GM20431 (cell line): ENCODE measurements around the gene FGF5.

ENCODE experiments used
- in situ Hi-C: fragments of 300-500 bp; cut with MseI, MboI; formaldehyde crosslinking; loops from one replicate; pipeline ENCODE4 v1.15.0; 2020; ENCODE audit warnings: low sequenced_read_pairs; ENCODE audit not compliant: unreplicated experiment

FGF5 gene

DNA sequence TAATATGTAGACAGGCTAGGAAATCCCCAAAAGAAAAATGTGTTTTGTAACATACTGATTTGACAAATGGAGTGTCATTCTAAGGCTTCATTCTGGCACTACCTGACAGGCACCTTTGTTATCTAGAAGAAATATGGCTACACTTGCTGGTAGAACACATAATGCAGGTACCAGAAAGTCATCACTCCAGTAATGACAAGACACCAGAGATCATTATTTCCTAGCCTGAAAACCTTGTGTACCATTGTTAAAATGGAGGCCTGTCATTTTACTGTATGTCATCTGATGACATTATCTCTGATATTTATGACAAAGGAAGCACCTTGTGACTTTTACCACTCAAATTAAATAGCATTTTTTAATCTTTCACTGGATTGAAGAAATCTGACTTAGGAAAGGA is 13.5 kb upstream of the FGF5 start:
- in situ Hi-C loops, result no loop called here

DNA sequence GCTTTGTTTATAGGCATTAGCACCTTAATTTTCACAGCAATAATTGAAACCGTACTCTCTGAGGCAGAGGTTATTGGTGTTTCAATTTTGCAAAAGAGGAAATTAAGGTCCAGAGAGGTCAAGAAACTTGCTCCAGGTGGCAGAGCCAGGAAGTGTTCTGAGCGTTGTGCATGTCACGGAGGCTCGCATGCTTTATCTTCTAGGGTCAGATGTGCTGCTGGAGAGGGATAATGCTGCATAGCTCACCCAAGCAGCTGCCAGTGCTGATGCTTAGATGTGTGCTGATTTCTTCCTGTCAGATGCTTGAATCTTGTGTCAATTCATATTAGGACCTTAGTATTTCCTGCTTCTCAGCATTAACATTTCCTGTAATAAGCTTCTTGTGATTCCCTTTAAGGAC is 13.0 kb upstream of the FGF5 start:
- in situ Hi-C loops, result no loop called here

DNA sequence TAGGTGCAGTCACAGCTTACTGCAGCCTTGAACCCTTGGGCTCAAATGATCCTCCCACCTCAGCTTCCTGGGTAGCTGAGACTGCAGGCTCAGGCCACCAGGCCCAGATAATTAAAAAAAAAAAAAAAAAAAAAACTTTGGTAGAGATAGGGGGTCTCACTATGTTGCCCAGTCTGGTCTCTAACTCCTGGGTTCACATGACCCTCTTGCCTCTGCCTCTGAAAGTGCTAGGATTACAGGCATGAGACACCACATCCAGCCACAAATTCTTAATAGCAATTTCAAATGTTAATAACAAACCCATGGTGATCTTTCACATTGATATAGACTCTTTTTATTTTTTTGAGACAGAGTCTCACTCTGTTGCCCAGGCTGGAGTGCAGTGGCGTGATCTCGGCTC is 12.3 kb upstream of the FGF5 start:
- in situ Hi-C loops, result no loop called here

DNA sequence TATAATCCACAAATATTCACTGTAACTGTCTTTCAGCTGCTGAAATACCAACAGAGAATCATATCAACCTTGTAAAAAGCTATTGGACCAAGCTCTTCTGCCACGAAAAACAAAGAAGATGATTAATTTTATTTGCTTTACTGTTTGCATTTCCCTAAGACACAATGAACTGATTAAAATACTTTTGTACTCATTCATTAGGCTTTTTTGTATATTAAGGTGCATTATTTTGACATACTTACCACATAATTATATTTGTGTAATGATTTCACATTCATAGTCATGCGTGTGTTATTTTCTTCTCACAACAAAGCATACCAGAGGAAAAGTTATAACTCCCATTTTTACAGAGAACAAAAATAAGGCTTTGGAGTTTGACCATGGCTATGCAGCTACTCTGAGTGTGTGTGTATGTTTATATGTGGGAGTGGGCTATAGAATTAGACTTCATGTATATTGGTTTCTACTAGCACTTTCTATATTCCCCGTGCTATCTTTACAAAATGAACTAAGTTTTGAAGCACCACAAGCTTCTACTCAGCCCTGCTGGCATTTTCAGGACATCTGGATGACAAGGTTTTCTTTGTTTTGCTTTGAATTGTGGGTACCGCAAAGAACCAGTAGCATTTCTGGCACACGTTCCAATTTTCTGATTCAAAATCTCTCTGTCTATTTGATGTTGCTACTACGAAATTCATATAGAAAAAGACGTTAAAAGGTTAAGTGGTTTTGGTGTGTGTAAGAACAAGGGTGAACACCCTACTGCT is 11.0 kb upstream of the FGF5 start:
- in situ Hi-C loops, result no loop called here

DNA sequence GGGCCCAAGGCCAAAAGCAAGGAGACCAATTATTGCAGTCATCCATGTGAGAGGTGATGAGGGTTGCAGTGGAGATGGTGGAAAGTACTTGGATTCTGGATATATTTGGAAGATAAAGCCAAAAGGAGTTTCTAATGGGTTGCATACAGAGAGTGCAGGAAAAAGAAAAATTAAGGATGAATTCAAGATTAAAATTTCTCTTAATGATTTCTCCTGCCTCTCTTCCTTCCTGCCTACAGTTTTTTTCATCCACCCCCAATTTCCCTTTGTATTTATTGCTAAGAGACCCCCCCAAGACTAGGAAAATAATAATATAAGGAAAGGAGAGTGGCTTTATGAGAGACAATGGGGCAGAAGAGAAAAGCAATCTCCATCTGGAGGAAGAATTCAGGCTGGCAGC is 8.6 kb upstream of the FGF5 start:
- in situ Hi-C loops, result no loop called here

DNA sequence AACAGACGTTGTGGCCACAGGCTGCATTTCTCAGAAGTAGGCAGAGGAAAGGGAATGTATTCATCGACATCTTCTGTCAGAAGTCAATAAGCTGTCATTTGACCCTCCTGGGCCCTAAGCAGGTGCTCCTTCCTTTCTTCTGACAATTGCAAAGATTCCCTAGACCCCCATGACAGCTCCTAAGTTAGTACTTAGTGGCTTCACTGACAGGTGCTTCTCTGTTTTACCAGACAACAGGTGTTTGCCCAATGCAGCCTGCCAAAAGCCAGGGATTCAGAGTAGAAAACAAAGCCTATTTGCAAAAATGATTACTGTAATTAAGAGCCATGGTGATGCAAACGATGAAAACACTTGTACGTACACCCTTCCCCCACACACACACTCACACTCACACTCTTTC is 7.5 kb upstream of the FGF5 start:
- in situ Hi-C loops, result no loop called here

DNA sequence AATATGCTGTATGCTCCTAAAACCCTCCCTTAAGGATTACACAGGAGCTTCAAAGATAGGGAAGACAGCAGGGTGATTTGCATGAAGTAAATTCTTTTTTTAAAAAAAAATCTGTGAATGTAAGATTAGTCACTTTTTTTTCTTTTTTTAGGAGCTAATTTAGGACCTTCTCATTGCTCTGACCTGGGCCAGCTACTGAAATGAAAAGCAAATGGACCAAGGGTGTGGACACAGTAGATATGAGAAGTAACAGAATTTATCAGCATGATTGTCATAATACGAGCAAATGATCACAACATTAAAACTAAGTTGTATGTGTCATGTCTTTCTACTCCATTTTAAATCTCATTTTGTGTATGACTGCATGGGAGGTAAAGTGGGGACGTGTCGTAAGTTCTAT is 6.6 kb upstream of the FGF5 start:
- in situ Hi-C loops, result no loop called here

DNA sequence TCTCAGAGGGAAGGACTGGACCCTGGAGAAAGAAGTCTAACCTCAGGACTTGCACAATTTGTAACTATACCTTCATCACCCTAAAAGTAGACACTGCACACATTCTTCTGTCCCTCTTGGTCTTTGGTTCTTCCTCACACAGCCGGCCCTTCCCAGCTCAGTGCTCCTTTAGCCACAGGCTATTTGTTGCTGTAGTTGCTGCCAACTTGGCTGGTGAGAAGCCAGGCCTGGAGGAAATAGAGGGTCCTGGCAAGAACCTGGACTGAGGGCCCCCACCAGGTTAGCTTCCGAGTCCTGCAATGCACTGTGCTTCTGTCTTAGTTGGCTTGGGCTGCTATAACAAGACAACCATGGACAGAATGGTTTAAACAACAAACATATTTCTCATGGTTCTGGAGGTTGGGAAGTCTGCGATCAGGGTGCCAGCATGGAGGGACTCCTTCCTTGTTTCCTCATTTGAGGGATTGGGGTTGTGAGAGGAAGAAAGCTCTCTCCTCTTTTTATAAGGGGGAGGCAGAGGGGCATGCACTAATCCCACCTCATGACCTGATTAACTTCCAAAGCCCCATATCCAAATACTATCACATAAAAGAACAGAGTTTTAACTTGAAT is 4.4 kb upstream of the FGF5 start:
- in situ Hi-C loops, result no loop called here

DNA sequence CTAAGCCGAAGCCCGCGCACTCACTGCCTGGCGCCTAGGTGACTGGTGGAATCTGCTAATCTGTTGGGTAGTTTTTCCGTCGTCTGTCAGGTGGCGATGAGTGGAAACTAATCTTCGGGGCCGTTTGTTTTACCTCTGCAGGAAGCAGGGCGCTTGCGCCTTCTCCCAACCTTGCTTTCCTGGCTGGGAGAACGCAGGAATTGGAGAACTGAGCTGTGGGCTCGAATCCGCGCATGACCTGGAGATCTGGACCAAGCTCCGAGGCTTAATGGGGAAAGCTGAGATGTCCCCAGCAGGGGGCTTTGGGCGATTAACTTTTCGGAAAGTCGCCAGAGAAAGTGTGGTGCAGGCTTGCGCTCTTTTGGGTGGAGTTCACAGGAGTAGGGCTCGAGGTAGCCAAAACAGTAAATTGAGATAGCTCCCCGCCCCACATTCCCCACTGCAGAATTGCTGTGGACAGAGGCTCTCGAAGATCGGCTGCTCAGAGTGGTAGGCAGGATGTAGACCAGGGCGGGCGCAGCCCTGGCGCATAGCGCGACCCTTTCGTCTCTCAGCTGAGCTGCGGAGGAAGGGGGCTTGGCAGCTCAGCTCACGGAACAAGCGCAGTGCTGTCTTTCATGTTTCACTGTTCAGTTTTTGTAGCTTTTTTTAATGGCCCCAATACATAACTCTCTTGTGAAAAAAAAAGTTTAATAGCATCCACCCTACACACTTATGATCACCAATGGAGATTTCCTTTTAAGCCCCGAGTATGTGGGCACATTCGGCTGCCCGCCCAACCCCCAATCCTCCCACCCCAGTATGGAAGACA is 2.7 kb upstream of the FGF5 start:
- in situ Hi-C loops, result no loop called here

DNA sequence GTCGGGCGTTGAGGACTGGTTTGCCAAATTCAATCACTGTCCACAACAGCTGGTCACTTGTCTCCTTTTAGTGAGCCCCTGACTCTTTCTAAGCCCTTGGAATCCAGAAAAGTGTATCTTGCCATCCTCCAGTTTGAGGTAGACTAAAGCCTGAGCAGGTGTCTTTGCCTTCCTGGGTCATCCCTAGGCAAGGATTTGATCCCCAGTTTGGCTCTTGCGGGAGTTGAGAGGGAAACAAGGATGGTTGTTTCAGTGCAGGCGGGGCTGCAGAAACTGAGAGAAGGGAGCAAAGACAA is 2.2 kb upstream of the FGF5 start:
- in situ Hi-C loops, result no loop called here

DNA sequence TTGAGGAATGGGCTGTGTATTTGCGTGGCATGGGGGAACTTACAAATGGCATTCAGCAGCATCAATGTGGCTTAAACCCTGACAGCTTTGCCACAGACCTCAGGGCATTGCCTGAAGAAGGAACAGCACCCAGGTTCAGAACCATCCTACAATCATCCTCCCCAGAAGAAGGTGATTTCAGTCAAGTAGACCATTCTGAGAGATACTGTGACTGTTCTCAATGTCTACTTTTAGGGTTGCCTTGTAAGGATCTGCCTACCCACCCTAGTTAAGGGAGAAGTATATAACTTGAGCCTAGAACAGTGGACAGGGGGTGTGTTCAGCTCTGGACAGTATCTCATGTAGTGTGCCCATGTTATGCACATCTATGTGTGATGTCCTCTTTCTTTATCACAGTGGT is 1.6 kb upstream of the FGF5 start:
- in situ Hi-C loops, result no loop called here

DNA sequence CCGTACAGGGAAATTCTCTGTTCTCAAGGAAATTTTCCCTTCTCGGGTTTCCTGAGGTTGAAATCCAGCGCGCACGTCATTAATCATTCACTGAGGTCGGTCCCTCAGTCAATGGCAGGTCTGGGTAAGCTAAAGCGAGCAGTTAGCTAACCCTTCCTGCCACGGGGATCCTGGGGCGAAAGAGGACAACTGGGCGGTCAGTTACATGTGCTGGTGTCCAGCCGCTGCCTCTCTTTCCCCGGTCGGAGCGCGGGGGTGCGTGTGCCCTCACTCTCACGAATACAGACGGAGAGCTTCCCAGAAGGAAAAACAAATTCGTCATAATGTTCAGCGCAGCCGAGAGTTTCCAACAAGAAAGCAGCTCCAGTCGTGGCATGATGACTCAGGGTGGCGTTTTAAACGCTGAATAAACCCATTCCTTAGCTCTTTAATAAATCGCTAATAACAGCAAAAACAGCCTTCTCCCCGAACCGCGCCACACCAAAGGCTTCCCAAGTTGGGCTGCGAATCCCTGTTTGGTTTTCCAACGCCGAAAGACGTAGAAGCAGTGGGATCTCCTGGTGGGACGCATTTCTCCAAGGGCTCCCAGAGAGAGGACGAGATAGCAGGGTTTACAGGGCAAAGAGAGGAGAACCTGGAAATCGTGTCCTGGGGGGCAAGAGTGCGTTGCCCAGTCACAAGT is 752 bp upstream of the FGF5 start:
- in situ Hi-C loops, result no loop called here

DNA sequence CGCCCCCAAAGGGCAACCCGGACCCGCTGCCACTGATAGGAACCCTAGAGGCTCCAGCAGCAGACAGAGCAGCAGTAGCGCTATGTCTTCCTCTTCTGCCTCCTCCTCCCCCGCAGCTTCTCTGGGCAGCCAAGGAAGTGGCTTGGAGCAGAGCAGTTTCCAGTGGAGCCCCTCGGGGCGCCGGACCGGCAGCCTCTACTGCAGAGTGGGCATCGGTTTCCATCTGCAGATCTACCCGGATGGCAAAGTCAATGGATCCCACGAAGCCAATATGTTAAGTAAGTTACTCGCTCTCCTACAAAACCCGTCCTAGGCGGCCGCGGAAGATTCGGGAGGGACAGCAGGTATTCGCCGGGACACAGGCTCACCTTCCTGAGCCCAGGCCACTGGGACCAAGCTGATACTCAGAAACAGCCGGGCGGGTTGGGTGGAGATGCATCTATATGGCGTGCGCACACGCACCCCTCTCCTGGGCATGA is 477 bp downstream of the FGF5 start:
- in situ Hi-C loops, result no loop called here

DNA sequence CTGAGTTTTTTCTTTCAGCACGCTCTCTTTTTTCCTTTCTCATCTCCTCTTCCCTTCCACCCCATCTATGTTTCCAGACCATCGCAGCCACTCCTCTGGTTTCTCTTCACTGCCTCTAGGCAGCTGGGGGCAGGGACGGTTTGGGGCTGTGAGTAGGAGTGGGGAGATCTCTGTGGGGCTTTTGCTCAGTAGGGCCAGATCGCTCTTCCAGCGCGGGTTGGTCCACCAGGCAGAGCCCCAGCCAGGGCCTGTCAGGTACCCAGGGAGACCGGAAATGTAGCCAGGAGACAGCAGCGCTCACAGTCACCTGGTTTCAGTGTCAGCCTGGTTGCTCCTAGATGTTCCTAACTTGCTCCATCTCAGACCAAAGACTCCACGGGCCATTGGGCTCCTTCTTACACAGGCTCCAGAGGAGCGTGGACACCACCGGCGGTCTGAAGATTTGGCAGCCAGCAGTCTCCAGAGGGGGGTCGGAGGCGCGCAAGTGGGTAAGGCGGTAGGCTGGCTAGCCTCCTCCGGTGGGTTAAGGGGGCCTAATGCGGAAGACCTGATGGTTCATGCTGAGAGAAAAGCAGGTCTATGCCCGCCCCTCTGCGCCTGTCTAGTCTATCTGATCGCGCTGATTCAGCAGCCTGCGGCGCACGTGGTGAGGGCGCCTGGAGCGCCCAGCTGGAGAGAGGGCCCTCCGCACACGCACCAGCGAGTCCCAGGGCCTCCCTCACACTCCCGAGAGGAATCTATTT is 1.8 kb downstream of the FGF5 start:
- in situ Hi-C loops, result no loop called here

DNA sequence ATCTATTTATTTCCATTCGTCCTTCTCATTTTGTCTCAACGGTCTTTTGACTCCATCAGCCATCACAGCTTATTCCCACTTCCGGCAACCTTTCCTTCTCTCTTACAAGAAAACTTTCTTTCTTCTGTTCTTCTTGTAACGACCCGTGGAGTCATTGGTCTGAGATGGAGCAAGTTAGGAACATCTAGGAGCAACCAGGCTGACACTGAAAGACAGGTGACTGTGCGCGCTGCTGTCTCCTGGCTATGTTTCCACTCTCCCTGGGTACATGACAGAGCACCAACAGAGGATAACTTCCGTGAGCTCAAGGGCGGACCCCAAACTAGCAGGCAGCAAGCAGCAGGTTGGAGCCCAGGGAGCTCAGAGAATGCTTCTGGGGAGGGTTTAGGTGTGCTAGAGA is 2.5 kb downstream of the FGF5 start:
- in situ Hi-C loops, result no loop called here

DNA sequence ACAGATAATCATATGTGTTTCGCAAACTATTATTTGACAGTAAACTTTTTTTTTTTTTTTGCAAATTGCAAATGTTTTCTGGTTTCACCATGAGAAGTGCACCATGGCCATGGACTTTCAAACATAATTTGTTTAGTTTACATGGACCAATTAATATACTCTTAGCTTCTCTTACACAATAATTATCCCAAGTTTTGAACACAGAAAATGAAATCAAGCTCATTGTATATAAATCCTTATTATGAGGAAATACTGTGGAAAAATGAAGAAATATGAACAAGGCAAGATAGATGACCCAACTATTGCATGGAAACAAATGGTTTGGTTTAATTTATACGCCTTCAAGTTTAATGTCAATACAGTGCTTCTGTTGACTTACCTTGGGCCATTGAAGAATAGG is 3.9 kb downstream of the FGF5 start:
- in situ Hi-C loops, result no loop called here

DNA sequence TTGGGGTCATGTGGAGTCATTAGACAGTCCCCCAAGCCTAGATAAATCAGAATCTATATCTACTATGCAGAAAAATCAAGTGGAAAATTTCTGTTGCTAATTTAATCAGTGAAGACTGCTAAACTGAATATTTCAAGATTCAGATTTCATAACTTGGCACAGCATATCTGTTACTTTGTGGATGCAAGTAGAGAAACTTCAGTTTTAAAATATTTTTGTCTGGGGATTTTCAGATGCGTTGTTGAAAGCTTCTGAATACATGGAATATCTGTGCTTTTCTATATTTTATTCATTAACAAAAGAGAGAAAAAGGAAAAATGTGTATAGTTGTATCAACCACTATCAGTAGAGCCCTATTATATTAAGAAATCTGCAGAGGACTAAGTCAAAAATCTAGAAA is 4.4 kb downstream of the FGF5 start:
- in situ Hi-C loops, result no loop called here

DNA sequence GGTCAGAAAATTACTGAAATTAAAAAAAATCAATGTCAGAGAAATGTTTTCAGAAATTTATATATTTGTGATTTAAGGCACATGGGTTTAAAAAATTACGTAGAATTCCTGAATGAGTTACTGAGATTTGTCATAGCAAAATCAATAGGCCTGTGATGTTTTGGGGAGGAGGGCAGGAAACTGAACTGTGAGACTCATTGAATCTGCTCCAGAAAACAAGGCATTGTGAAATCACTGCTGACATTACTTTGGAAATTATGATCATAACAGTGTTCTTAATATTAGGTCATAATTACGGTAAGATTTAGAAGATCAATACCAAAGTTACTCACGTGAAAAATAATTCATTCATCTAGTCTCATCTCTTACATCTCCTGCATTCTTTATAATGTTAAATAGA is 5.3 kb downstream of the FGF5 start:
- in situ Hi-C loops, result no loop called here

DNA sequence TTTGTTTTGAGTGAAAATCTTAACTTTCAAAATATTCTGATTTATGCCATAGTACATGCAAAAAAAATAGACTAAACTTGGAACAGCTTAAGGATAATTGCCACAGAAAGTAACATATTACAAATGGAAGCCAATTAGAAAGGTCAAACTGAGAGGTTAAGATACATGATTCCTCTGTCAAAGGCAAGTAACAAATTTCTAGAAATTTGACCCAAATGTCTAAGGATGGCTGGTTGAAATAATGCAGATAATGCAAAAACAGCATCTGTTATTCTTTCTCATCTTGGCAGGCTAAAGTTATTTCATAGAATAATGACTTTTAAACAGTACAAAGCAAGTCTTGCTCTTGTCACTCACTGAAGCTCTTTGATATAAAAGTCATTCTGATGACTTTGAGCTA is 10.5 kb downstream of the FGF5 start:
- in situ Hi-C loops, result no loop called here

DNA sequence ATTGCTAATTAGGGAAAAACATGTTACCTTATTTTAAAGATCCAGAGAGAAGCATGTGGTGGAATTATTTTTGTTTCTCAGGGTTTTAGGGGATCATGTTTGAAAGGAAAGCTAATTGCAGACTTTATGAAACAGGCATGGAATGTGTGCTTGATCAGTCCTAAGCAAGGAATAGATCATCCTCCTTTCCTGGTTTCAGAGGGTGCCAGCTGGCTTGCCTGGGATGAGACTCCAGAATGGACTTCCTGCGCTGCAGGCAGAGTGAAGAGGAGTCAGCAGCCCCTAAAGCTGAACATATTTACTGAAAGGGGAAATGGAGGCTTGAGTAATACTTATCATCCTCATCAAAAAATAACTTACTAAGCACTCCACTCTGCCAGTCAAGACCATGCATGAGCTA is 13.3 kb downstream of the FGF5 start:
- in situ Hi-C loops, result no loop called here
